ENCODE measurements around the gene CCNY. TPM values are rescaled to one million over a fixed set of nuclear protein-coding genes. Genes with fewer than 3 reads are reported as not detected.

CCNY gene
- total and polyA plus RNA-seq, 2 of the 13 experiments (the other 11 are each of a cell fraction or from before 2014, with no cell fraction given) = 48.2 to 54.7 TPM

DNA sequence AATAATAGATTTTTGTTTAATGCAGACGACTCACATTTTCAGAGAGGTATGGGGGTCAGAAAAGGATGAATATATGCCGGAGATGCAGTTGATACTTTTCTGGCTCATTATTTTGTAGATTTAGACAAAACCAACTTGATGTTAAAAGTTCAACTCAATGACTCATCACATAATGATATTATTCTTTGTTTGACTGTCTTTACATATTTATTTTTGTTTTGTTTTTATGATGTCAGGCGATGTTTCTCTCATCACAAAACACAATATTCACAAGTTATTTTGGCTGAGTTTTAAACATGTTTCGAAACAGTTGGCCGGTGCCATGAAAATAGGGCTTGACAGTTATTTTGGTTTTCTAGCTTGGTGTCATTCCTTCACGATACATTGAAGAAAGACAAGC, 270.1 kb downstream of the CCNY start:
- TF ChIP-seq, protein P1, sequence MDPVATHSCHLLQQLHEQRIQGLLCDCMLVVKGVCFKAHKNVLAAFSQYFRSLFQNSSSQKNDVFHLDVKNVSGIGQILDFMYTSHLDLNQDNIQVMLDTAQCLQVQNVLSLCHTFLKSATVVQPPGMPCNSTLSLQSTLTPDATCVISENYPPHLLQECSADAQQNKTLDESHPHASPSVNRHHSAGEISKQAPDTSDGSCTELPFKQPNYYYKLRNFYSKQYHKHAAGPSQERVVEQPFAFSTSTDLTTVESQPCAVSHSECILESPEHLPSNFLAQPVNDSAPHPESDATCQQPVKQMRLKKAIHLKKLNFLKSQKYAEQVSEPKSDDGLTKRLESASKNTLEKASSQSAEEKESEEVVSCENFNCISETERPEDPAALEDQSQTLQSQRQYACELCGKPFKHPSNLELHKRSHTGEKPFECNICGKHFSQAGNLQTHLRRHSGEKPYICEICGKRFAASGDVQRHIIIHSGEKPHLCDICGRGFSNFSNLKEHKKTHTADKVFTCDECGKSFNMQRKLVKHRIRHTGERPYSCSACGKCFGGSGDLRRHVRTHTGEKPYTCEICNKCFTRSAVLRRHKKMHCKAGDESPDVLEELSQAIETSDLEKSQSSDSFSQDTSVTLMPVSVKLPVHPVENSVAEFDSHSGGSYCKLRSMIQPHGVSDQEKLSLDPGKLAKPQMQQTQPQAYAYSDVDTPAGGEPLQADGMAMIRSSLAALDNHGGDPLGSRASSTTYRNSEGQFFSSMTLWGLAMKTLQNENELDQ (CRISPR knock-in tag; IDR thresholded peaks at IDR 0.05; ENCODE audit: borderline replicate concordance) = no peak
- TF ChIP-seq NFYB (CRISPR knock-in tag; IDR thresholded peaks at IDR 0.05) (no peak), RFXAP (CRISPR knock-in tag; IDR thresholded peaks at IDR 0.05; ENCODE audit: borderline replicate concordance) (no peak), NFE2 (CRISPR knock-in tag; IDR thresholded peaks at IDR 0.05) (no peak), HOXA7 (CRISPR knock-in tag; IDR thresholded peaks at IDR 0.05) (no peak)
- WGBS (ENCODE audit: low lambda C conversion rate) = 60% methylated on average over 6 of the region's 6 CpGs
- no peak for ATAC-seq
- H3K9me3 ChIP-seq (ENCODE audit: low read length) = 0 out of 2 replicates have a peak, but pooled peaks cover 7% of the 10 kb centered on the region
- H3K27ac ChIP-seq (ENCODE audit: extremely low read length, insufficient read depth, low read length) = no peak overlapping the region
- POLR2A ChIA-PET = no interaction called here
- H3K27me3 ChIP-seq (ENCODE audit: control insufficient read depth in 1 of 2, insufficient read depth in 2 of 2, low read length in 2 of 2) = no peaks in the 10 kb centered on the region; a peak in 1 of 5 replicates
- no peaks in the 10 kb centered on the region for H4K20me1 ChIP-seq (ENCODE audit: insufficient read depth, low read length)
- H2AFZ ChIP-seq (ENCODE audit: low read length) = no peak overlapping the region
- H3K79me2 ChIP-seq (ENCODE audit: insufficient read depth, low read length) = no peaks in the 10 kb centered on the region
- in situ Hi-C loops (cut with HindIII; ENCODE audit: extremely low pct_ligation_motif_present, low pct_unique_long_range_greater_than_20kb) = no loop called here
- intact Hi-C loops (cut with micrococcal nuclease; ENCODE audit: unreplicated experiment) = no loop called here
- no peak overlapping the region for H3K4me3 ChIP-seq (replicated peaks in 1 of 3; ENCODE audit: insufficient read depth in 1 of 3, low read depth in 2 of 3, low read length in 3 of 3)
- no peak overlapping the region for H3K9ac ChIP-seq (ENCODE audit: insufficient read depth, low read depth, low read length)
- no TSS peak for BruUV-seq (replicated peaks)
- CTCF ChIA-PET (ENCODE audit: low intra/inter-chr PET ratio, low total read pairs) = no interaction called here
- H3K4me2 ChIP-seq (ENCODE audit: low read depth, low read length) = no peak overlapping the region
- no peak for DNase-seq (ENCODE audit: low spot score)
- H3K36me3 ChIP-seq (replicated peaks in 1 of 2; ENCODE audit: control insufficient read depth in 1 of 2, insufficient read depth in 2 of 2, low read length in 2 of 2) = no peaks in the 10 kb centered on the region
- H3K4me1 ChIP-seq (ENCODE audit: insufficient read depth, low read length) = peaks cover under 1% of the 10 kb centered on the region
- no peak for FAIRE-seq

Data from HepG2 (cell line).